ENCODE measurements around the gene THEMIS2.

THEMIS2 gene

DNA sequence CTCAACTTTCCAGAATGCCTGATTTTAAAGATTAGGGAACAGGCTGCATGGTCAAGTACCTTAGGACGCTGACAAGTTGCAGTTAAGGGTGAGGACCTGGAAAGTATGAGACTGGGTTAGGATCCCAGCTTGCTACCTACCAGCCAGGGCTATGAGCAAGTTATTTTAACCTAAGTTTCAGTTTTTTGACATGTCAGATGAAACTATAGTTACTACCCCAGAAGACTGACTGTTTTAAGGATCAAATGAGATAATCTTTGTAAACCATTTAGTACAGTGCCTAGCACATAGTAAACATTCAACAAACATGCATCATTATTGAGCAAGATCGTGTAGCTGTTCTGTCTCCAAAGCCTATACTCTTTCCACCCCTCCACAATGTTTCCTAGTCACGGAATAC is 14.4 kb downstream of the THEMIS2 start:
- DNase-seq = no peak

DNA sequence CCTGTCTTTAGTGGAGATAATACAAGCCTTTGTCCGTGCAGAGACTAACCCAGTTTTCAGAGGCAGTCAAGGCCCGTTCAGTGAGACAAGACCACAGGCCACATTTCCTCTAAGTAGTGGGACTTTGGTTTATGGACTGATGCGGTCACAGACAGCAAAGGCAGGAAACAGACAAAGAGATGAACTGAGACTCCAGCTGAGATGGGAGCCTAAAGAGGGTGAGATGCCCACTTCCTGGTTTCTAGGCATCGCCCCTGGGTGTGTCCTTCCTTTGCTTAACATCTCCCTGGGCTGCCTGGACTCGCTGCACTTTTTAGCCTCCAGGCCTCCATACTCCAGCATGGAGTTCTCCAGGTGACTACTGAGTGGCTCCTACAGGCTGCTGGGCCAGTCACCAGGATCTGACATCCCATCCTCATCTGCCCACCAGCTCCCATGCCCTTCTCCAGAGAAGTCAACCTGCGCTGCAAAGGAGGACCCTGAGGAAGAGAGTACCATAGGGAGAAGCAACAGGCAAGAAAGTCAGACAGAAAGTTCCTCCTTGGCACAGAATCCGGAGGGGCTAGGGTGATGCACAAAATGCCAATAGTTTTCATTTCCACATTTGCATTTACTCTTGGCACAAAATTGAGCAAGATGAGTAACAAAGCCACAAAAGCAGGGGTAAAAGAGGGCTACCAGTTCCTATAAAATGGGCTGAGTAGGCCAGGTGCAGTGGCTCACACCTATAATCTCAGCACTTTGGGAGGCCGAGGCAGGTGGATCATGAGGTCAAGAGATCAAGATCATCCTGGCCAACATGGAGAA is 15.1 kb downstream of the THEMIS2 start:
- peak; percentile 68 for DNase-seq

DNA sequence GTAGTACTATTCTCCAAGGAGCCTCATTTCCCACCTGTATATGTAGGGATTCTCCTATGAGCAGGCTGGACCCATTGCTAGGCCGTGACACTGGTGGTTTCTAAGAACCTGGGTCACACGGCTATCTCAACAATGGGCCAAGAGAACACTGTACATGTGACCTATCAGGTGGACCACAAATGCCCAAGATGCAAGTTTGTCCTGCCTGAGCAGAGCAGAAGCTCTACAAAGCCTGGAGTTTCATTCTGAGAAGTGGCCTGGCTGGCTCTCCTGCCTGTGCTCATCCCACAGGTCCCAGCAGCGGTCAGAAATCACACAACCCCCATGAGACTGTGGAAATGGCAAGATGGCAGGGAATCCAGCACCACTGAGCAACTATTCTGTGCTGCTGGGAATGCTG is 17.2 kb downstream of the THEMIS2 start:
- no peak for DNase-seq

GRCh38 chr1:27891196-27891889 is 19.0 kb downstream of the THEMIS2 start:
- peak; percentile 90 for DNase-seq

DNA sequence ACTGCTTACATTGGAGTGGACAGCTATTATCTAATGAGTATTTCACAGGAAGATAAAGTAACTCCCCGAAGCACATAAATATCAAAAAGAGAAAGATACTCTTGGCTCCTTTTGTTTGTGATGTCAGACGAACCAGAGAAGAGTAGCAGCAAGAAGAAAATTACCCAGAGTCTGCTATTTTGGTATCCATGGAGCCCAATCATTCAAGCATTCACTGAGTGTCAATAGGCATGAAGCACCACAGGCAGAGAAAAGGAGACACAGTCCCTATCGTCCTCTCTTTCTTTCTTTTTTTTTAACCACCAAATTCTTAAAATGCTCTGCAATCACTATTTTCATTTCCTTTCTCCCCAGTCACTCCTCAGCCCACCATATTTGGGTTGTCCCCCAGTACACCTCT is 22.2 kb downstream of the THEMIS2 start:
- DNase-seq = no peak

DNA sequence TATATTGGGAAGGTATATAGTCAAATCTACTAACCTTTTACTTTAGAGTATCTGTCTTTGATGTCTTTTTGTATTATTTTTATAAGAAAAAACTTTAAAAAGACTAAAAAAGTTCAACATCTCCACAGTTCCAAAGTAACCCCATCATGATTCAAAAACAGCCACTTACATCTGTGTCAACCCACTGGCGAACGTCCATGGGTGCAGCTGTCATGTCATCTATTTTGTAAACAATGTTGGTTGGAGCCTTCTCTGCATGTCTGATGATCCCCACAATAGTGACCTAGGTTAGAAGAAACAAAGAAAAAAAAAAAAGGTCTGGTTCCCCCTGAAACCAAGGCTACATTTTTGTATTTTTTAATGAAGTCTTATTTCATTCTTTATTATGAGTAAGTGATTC is 34.4 kb downstream of the THEMIS2 start:
- DNase-seq = no peak

DNA sequence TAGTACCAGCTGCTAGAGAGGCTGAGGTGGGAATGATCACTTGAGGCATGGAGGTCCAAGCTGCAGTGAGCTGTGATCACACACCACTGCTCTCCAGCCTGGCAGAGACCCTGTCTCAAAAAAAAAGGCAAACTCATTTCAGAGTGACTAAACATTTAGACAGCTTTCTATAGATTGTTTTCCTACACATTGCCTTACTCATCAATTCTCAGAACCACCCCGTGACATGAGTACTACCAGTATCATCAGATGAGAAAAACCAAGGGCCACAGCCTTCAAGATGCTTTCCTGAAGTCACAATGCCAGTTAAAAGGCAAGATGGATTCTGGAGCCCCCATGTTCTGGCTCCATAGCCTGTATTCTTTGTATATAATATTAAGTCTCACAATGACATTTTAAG is 40.1 kb downstream of the THEMIS2 start:
- DNase-seq = no peak

GRCh38 chr1:27915082-27915575 is 42.8 kb downstream of the THEMIS2 start:
- no peak for DNase-seq

GRCh38 chr1:27922272-27922671 is 49.9 kb downstream of the THEMIS2 start:
- no peak for DNase-seq

DNA sequence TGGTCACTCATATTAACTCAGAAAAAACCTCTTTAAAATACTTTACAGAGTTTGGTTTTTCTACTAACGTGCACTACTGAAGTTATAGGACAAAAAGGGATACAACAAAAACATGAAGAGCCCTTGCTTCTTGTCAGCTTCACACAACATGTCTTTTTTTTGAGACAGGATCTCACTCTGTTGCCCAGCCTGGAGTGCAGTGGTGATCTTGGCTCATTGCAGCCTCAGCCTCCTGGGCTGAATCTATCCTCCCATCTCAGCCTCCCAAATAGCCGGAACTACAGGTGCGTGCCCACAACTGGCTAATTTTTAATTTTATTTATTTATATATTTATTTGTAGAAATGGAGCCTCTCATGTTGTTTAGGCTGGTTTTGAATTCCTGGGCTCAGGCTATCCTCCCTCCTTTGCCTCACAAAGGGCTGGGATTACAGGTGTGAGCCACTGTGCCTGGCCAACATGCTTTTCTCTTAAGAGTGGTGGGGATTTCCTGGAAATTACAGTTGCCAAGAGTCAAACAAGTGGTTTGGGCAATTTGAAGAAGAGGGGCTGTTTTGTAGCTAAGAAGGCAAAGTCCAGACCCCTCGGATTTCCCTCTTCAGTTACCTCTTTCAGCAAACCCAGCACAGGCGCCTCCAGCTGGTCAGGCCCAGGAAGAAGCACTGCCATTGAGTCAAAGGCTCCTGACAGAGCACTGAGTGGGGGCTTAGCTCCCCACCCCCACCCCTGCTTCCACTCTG is 56.0 kb downstream of the THEMIS2 start:
- DNase-seq = no peak

- DNase-seq = no peak
Measured at GRCh38 chr1:27931184-27931583, 58.8 kb downstream of the THEMIS2 start.

GRCh38 chr1:27931759-27932158 is 59.4 kb downstream of the THEMIS2 start:
- peak; percentile 45 for DNase-seq

DNA sequence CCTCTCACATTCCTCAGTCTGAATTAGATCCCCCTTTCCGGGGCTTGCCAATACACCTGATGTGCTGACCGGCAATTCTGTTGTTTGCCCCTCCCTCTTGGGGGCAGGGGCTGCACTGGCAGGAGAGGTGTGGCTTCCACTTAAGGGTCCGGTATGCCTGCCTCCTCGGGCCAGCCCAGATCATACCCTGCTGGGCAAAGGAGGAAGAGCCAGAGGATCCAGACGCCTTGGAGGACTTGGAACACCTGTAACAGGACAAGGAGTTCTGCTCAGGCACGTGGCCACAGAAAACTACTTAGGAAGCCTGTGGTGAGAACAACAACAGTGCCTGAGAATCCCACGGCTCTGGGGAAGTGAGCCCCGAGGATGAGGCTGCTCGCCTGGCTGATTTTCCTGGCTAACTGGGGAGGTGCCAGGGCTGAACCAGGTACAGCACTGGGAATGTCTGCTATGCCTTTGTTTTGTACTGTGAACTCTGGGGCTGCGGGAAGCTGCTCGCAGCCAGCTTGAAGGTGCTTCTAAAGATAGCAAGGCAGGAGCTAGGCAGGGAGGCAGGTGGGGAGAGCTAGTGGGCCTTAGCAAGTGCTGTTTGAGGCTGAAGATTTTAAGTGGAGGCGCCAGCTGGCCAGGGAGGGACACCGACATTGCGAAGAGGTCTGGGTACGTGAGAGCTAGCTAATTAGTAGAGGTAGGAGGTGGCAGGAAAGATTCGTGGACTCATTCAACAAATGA is 62.6 kb downstream of the THEMIS2 start, which contains the start of gene SMPDL3B:
Gene SMPDL3B, plus strand, starts transcription at position 183 of the 732 bp plus-strand sequence. Its CDS starts 184 bp downstream, at position 367.
- peak; percentile 79 for DNase-seq

- no peak for DNase-seq
Measured at GRCh38 chr1:27935721-27936120, 63.4 kb downstream of the THEMIS2 start.

All from RPMI8226 (cell line).